ENCODE results near the gene DDX27.

- TF ChIP-seq CTCF (IDR thresholded peaks at IDR 0.05) (no peak), POLR2A (IDR thresholded peaks at IDR 0.05) (no peak), POLR2AphosphoS5 (IDR thresholded peaks at IDR 0.05) (no peak)
Measured at GRCh38 chr20:49286689-49287551, 67.7 kb downstream of the DDX27 start.

Measured in prostate gland (tissue), 2 donors.